ENCODE data around the gene ZNF77.
"Not testable (repeated sequence)": the region's sequence is repeated elsewhere in the genome, so short reads cannot be mapped to it uniquely, and the experiment has no call there.

Gene ZNF77

GRCh38 chr19:2973229-2973628 is 28.5 kb upstream of the ZNF77 start:
- TF ChIP-seq CTCF (IDR thresholded peaks at IDR 0.05; ENCODE audit: control insufficient read depth, insufficient read depth, low read depth, low read length, missing control alignments), result no peak
- DNase-seq (ENCODE audit: low read depth), result no peak

GRCh38 chr19:2970201-2970835 is 25.5 kb upstream of the ZNF77 start:
- DNase-seq (ENCODE audit: low read depth), result no peak
- no peak for TF ChIP-seq CTCF (IDR thresholded peaks at IDR 0.05; ENCODE audit: control insufficient read depth, insufficient read depth, low read depth, low read length, missing control alignments)
- H3K4me3 ChIP-seq (ENCODE audit: control insufficient read depth, low read depth, low read length), result no peak overlapping the region

More at GRCh38 chr19:2973229-2973628, 28.5 kb upstream of the ZNF77 start:
- no peak overlapping the region for H3K4me3 ChIP-seq (ENCODE audit: control insufficient read depth, low read depth, low read length)

GRCh38 chr19:2969104-2969504 is 24.3 kb upstream of the ZNF77 start:
- no peak for TF ChIP-seq CTCF (IDR thresholded peaks at IDR 0.05; ENCODE audit: control insufficient read depth, insufficient read depth, low read depth, low read length, missing control alignments)
- DNase-seq (ENCODE audit: low read depth), result no peak
- no peak overlapping the region for H3K4me3 ChIP-seq (ENCODE audit: control insufficient read depth, low read depth, low read length)

GRCh38 chr19:2967972-2968371 is 23.2 kb upstream of the ZNF77 start:
- no peak for DNase-seq (ENCODE audit: low read depth)
- H3K4me3 ChIP-seq (ENCODE audit: control insufficient read depth, low read depth, low read length), result no peak overlapping the region
- TF ChIP-seq CTCF (IDR thresholded peaks at IDR 0.05; ENCODE audit: control insufficient read depth, insufficient read depth, low read depth, low read length, missing control alignments), result no peak

GRCh38 chr19:2964874-2965273 is 20.1 kb upstream of the ZNF77 start:
- H3K4me3 ChIP-seq (ENCODE audit: control insufficient read depth, low read depth, low read length), result no peak overlapping the region
- no peak for TF ChIP-seq CTCF (IDR thresholded peaks at IDR 0.05; ENCODE audit: control insufficient read depth, insufficient read depth, low read depth, low read length, missing control alignments)
- no peak for DNase-seq (ENCODE audit: low read depth)

GRCh38 chr19:2963631-2964030 is 18.9 kb upstream of the ZNF77 start:
- not testable (repeated sequence) for DNase-seq (ENCODE audit: low read depth); H3K4me3 ChIP-seq (ENCODE audit: control insufficient read depth, low read depth, low read length)

GRCh38 chr19:2963122-2963521 is 18.4 kb upstream of the ZNF77 start:
- no peak for DNase-seq (ENCODE audit: low read depth)
- no peak for TF ChIP-seq CTCF (IDR thresholded peaks at IDR 0.05; ENCODE audit: control insufficient read depth, insufficient read depth, low read depth, low read length, missing control alignments)
- no peak overlapping the region for H3K4me3 ChIP-seq (ENCODE audit: control insufficient read depth, low read depth, low read length)

Data from AG09309 (cell line).